NCI-H446 (cell line): ENCODE measurements around the gene TRAF3.

Experiments
- DNase-seq, 2 experiments: peaks; one replicate each; lab custom pipeline; 2025; lab: John Stamatoyannopoulos, UW

TRAF3 gene

GRCh38 chr14:102777711-102778337, 575 bp downstream of the TRAF3 start:
- no peak for DNase-seq

DNA sequence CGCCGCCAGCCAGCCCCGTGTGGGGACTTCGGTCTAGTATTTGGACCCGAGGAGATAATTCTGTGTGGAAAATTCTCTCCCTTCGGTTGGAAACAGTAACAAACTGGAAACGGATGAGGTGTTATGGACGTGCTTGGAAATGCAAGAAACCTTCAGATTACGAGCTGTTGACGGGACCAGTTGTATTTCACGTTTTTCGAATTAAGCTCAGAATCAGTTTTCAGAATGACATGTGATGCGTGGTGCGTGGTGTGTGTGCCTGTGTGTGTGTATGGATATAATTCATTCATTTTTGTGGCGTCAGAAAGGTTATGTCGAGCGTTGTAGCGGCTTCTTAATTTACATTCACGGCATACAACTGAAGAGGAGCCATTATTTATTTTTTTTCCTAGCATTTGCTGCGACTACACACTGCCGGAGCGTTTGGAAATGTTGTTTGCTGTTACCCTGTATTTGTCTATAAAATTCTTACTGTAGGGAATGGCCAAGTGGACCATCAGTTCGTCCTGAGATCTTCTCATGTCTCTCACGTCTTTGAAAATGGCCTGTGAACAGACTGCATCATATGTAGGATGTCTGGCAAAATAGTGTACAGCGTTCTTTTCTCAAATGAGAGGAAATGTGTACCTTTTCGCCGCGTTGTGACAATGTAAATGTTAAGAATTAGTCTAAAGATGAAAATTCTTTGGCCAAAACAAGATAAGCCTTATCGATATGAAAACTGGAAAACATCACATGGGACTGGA, 1.3 kb downstream of the TRAF3 start:
- DNase-seq = no peak

DNA sequence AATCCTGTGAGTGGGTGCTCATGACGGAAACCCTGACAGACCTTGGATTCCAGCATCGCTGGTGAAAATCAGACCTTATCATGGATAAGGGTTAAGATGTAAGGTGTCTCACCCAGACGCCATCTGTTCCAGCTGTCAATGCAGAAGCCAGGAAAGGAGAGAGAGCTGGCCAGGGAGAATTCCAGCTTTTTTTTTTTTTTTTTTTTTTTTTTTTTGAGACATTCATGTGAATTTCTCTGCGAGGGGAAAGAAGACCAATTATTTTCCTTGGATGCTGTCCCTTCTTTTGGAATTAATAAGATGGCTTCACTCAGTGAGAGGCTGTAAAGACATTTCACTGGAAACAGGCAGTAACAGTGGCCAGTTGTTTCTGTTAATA, 1.8 kb downstream of the TRAF3 start:
- peak in 1 of 2 experiments; percentile 31 for DNase-seq

GRCh38 chr14:102779574-102780315, 2.5 kb downstream of the TRAF3 start:
- peak in 1 of 2 experiments; percentile 22 for DNase-seq

GRCh38 chr14:102781063-102781462, 3.8 kb downstream of the TRAF3 start:
- DNase-seq = no peak

DNA sequence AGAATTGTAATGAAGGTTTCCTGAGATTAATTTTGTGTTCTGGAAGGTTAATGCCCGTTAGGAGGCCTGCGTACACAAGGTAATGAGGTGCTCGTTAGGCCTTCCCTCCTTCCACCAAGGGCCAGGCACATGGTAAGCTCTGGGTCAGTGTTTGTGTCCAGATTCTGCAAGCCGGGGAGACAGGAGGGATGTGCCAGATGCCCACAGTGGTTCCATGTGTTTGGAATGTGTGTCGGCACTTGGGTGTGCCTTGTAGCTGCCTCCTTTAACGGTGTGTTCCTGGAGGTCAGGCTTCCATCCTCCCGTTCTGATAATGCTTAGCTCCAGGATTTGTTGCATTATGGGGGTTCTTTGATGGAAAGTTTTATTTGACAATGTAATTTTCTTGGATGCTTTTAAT, 5.7 kb downstream of the TRAF3 start:
- DNase-seq = no peak

GRCh38 chr14:102784892-102785594, 7.8 kb downstream of the TRAF3 start:
- DNase-seq = no peak

DNA sequence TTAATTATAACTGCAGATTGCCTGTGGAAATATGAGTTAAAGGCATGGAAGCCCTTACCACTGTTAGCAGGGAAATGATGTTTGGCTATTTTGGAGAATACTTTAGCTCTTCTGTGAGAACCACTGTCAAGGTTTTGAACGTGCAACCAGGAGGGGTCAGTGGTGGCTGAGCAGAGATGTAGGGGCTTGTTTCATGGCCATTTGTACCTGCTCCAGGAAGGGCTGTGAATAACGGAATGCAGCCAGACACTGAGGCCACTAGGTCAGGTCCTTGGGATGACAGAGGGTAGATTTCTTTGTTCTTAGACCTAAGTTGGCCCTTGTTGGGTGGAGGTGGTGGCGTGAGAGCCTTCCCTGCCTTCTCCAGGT, 8.3 kb downstream of the TRAF3 start:
- no peak for DNase-seq

GRCh38 chr14:102786768-102787167, 9.5 kb downstream of the TRAF3 start:
- DNase-seq = no peak

- DNase-seq = no peak
Observed at GRCh38 chr14:102789349-102789748, 12.1 kb downstream of the TRAF3 start.

- no peak for DNase-seq
Observed at GRCh38 chr14:102793531-102794328, 16.5 kb downstream of the TRAF3 start.

GRCh38 chr14:102795060-102795925, 18.0 kb downstream of the TRAF3 start:
- DNase-seq = no peak

DNA sequence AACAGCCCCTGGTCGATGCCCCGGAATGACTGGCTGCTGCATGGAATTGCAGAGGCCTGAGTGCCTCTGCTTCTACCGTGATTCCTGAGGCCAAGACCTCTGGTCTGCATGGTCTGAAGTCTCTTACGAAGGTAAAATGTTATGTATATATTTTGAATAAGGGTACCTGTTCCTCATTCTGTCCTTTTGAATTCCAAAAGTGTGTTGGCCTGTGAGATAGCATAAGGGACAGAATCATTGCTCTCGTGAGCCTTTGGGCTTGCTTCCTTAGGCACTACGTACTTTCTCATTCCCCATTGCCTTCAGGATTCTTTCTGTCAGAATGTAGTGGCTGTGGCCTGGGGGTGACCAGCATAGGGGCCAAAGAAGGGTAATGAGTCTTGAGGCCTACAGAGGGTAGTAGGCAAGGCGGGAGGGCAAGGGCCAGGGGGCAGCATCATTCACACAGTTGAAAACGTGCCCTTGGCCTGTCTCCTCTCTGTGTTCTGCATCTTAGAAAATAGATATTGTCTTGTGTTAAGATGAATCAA, 19.5 kb downstream of the TRAF3 start:
- DNase-seq = no peak

DNA sequence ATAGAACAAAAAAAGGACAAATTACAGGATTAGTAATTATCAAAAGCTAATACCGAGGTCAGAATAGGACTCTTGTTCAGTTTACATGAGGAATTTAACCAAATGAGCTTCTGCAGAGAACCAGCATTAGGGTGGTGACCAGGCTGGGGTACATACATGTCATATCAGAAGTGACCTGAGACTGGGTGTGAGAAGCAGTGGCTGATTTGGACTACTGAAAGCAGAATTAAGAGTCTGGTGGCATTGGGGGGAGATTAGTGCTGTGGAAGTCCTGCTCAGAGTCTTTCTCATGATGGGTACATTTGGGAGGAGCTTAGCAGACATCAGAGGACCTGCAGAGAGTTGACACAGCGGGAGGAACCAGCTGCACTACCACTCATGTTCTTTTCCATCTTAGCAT, 21.7 kb downstream of the TRAF3 start:
- DNase-seq = no peak

- no peak for DNase-seq
Observed at GRCh38 chr14:102799684-102800562, 22.7 kb downstream of the TRAF3 start.

DNA sequence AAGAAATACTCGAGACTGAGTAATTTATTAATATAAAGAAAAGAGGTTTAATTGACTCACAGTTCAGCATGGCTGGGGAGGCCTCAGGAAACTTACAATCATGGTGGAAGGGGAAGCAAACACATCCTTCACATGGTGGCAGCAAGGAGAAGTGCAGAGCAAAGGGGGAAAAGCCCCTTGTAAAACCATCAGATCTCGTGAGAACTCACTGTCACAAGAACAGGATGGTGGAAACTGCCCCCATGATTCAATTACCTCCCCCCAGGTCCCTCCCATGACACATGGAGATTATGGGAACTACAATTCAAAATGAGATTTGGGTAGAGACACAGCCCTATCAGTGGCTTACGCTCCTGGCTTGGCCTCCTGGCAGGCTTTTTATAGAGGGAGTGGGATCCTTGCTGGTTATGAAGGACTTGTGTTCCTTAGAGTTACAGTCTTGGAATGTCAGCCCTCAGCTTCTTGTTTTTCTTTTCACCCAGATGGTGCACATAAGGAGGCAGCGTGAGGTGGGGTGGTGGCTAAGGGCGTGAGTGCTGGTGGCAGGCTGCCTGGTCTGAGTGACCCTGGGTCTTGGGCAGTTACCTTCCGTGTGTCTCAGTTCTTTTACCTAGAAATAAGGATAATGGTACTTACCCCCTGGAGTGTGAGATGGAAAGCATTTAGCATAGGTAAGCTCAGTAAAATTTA, 25.7 kb downstream of the TRAF3 start:
- DNase-seq = no peak

DNA sequence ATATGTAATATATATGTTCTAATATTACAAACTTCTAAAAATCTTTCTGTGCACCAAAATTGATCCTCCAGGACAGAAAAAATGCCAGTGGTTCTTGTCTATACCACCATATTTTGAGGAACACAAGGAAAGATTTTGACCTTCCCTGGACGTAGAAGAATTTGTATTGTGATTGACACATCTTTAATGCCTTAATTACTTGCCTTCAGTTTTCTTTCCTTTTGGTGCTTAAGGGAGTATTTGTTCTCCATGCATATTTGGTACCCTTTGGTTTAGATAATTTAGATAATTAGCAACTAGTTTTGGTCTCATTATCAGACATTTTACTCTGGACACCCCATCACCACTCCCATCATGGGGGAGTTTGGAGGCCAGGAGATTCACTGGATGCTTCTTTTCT, 27.6 kb downstream of the TRAF3 start:
- DNase-seq = no peak

DNA sequence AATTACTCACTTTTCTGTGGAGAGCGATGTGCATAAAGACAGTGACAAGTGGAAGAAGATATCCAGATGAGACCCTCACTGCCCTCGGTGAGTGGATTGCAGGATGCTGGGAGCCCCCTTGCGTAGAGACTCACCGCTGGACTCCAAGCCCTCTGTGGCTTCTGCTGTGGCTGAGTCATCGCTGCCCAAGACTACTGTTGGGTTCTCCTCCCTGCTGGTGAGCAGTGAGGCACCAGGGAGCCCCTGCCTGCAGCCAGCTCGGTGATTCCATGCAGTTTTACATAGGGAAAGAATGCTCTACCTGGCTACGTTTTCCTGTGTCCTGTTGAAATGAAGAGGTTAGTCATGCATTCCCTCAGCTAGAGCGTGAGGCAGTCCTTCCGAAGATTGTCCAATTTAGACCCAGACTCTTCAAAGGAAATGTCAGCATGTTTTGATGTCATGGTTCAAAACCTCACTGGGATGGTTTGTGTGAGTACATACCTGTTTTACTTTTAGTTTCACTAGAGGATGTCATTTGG, 28.2 kb downstream of the TRAF3 start:
- no peak for DNase-seq

GRCh38 chr14:102805941-102806340, 28.7 kb downstream of the TRAF3 start:
- no peak for DNase-seq
